AG04450 (cell line): Measurements from ENCODE around the gene B4GALT7. TPM values are rescaled to one million over a fixed set of nuclear protein-coding genes. Genes with fewer than 3 reads are reported as not detected.

Experiments used
- CTCF ChIA-PET: fragments of 300-600, 350-600 bp; formaldehyde crosslinking; extraction: SDS; loops from one replicate; lab custom pipeline; 2022; ENCODE audit warnings: antibody characterized with exemption, inconsistent platforms; lab: Charles Lee
- POLR2A ChIA-PET: fragments of 350-600 bp; formaldehyde crosslinking; extraction: SDS; loops from one replicate; lab custom pipeline; 2021; ENCODE audit warnings: antibody characterized with exemption, inconsistent platforms; lab: Yijun Ruan, JAX
- DNase-seq: peaks from one replicate; pipeline ENCODE4 v3.0.0-alpha.2; 2011; ENCODE audit warnings: low read depth, low spot score
- H3K27ac ChIP-seq: one replicate; pipeline ENCODE4 v1.5.1; 2012; ENCODE audit warnings: low read depth, low read length, control low read depth
- H3K27me3 ChIP-seq: one replicate; pipeline ENCODE4 v1.6.0; 2012; ENCODE audit warnings: low read length; ENCODE audit not compliant: control insufficient read depth, insufficient read depth
- H3K4me3 ChIP-seq: 2 replicates; pipeline ENCODE4 v1.5.1; 2011; ENCODE audit warnings: mild to moderate bottlenecking, low read depth, low read length, control low read depth
- H3K9me3 ChIP-seq: 2 replicates; pipeline ENCODE4 v1.5.1; 2012; ENCODE audit warnings: low read length; ENCODE audit not compliant: control insufficient read depth, insufficient read depth
- polyA plus RNA-seq: library from polyadenylated mRNA; depleted of rRNA; stranded (reverse); fragments of >200 nt; gene quantifications from 2 replicates; pipeline ENCODE4 v1.2.3, GENCODE V29; 2011
- TF ChIP-seq, protein P1 (sequence below): IDR thresholded peaks from 2 replicates; pipeline ENCODE4 v1.5.1; 2011; ENCODE audit warnings: low read depth, low read length, control low read depth, inconsistent platforms

The B4GALT7 gene
- polyA plus RNA-seq, 1 experiment: 18.3 TPM

GRCh38 chr5:177565046-177565445, 34.9 kb upstream of the B4GALT7 start:
- TF ChIP-seq, protein P1, sequence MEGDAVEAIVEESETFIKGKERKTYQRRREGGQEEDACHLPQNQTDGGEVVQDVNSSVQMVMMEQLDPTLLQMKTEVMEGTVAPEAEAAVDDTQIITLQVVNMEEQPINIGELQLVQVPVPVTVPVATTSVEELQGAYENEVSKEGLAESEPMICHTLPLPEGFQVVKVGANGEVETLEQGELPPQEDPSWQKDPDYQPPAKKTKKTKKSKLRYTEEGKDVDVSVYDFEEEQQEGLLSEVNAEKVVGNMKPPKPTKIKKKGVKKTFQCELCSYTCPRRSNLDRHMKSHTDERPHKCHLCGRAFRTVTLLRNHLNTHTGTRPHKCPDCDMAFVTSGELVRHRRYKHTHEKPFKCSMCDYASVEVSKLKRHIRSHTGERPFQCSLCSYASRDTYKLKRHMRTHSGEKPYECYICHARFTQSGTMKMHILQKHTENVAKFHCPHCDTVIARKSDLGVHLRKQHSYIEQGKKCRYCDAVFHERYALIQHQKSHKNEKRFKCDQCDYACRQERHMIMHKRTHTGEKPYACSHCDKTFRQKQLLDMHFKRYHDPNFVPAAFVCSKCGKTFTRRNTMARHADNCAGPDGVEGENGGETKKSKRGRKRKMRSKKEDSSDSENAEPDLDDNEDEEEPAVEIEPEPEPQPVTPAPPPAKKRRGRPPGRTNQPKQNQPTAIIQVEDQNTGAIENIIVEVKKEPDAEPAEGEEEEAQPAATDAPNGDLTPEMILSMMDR: no peak
- DNase-seq: no peak
- no peak overlapping the region for H3K4me3 ChIP-seq
- H3K27ac ChIP-seq: no peak overlapping the region
- H3K9me3 ChIP-seq: no peaks in the 10 kb centered on the region
- peaks cover 11% of the 10 kb centered on the region for H3K27me3 ChIP-seq
- ChIA-PET POLR2A (interaction anchor here (0.9 kb wide), 1 partner anchor 27 kb away, joined by 3 read pairs; no protein-coding TSS in a partner anchor), CTCF (no interaction called here)

DNA sequence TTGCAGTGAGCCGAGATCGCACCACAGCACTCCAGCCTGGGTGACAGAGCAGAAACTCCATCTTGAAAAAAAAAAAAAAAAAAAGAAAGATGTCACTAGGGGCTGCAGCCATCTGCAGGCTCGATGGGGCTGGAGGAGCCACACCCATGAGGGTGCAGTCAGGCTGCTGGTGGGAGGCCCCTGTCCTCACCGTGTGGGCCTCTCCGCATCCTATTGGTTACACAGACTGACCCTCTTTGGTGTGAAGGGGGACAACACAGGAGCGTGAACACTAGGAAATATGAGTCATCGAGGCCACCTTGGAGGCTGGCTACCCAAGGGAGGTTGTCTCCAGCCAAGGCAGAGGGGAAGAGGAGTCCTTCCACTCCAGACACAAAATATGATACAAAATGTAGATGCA, 31.6 kb upstream of the B4GALT7 start:
- ChIA-PET CTCF (no interaction called here), POLR2A (interaction anchor here (0.7 kb wide), 1 partner anchor 92 kb away, joined by 10 read pairs; no protein-coding TSS in a partner anchor)
- Histone ChIP-seq H3K27me3 (peaks cover 10% of the 10 kb centered on the region), H3K27ac (no peak overlapping the region), H3K4me3 (no peak overlapping the region), H3K9me3 (no peaks in the 10 kb centered on the region)
- DNase-seq: no peak
- TF ChIP-seq, protein P1: no peak

DNA sequence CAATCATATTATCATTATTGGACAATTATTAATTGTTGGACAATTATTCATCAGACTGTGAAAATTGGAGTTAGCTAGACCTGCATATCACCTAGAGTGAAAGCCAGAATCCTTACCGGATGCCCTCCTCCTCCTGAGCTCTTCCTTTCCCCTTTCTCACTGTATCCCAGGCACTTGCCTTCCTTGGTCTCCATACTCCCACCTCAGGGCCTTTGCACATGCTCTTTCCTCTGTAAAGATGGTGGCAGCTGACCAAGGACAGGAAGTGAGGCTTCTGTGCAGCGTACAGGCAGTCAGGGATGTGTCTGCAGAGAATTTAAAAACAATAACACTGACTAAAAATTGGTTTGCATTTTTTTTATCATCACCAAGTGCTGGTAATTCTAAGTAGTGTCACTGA, 30.0 kb upstream of the B4GALT7 start:
- peaks cover 16% of the 10 kb centered on the region for H3K27me3 ChIP-seq
- POLR2A ChIA-PET: no interaction called here
- TF ChIP-seq, protein P1: no peak
- no peak for DNase-seq
- no peak overlapping the region for H3K27ac ChIP-seq
- no peaks in the 10 kb centered on the region for H3K9me3 ChIP-seq
- CTCF ChIA-PET: interaction anchor here (0.8 kb wide), 1 partner anchor 9 kb away, joined by 3 read pairs; no protein-coding TSS in a partner anchor
- H3K4me3 ChIP-seq: no peak overlapping the region

DNA sequence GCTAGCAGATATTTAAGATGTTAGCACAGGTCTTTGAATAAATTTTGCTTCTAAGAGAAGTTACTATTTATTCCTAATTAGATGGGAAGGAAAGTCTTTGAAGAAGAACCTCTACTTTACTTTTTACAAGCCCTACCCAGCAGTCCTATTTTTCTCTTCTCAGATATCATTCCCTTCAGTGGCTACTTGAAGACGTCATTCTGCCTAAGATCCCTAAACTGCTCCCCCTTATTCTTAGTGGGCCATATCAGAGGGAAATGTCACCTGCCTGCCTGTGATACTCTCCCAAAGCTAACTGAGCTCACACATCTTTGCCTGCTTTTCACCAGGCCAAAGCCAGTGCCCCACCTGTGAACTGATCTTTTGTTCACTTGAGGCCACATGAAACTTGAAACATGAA, 24.4 kb upstream of the B4GALT7 start:
- no peak overlapping the region for H3K4me3 ChIP-seq
- POLR2A ChIA-PET: no interaction called here
- no peaks in the 10 kb centered on the region for H3K9me3 ChIP-seq
- CTCF ChIA-PET: no interaction called here
- H3K27me3 ChIP-seq: peaks cover 14% of the 10 kb centered on the region
- TF ChIP-seq, protein P1: no peak
- H3K27ac ChIP-seq: no peak overlapping the region
- DNase-seq: no peak

- no peak for DNase-seq
- CTCF ChIA-PET: no interaction called here
- POLR2A ChIA-PET: interaction anchor here (0.5 kb wide), 1 partner anchor 21 kb away, joined by 6 read pairs; no protein-coding TSS in a partner anchor
- Histone ChIP-seq H3K9me3 (no peaks in the 10 kb centered on the region), H3K4me3 (no peak overlapping the region), H3K27ac (no peak overlapping the region), H3K27me3 (peaks cover 14% of the 10 kb centered on the region)
- TF ChIP-seq, protein P1: no peak
Measured at GRCh38 chr5:177576169-177576568, 23.8 kb upstream of the B4GALT7 start.
